Activated T-helper 2 cell treated with anti-CD3 and anti-CD28 coated beads, Interferon-gamma antibody, Interleukin-2, Interleukin-4, amounts not matched to agents 10 μg/mL and 5 μg/mL and 100 μg/mL, durations not matched to agents 14 hours and 24 hours and 36 hours (primary cell): ENCODE results near the gene EFNA5. TPM values are rescaled to one million over a fixed set of nuclear protein-coding genes. Genes with fewer than 3 reads are reported as not detected.
"Not testable (repeated sequence)": the region's sequence is repeated elsewhere in the genome, so short reads cannot be mapped to it uniquely, and the experiment has no call there.

Experiments
- DNase-seq: peaks from one replicate; pipeline ENCODE4 v3.0.0; 2021; ENCODE audit warnings: low spot score
- H3K27ac Mint-ChIP-seq: one replicate; pipeline ENCODE4 v1.8.0; 2021; ENCODE audit warnings: mixed read lengths
- H3K27me3 Mint-ChIP-seq: one replicate; pipeline ENCODE4 v1.8.0; 2021; ENCODE audit warnings: low read depth, mixed read lengths
- H3K36me3 Mint-ChIP-seq: one replicate; pipeline ENCODE4 v1.8.0; 2021; ENCODE audit warnings: low read depth, mixed read lengths
- H3K4me1 Mint-ChIP-seq: one replicate; pipeline ENCODE4 v1.8.0; 2021; ENCODE audit warnings: low read depth, mixed read lengths
- H3K4me3 Mint-ChIP-seq: one replicate; pipeline ENCODE4 v1.8.0; 2021; ENCODE audit warnings: low read depth, mild to moderate bottlenecking, moderate library complexity, mixed read lengths
- H3K9me3 Mint-ChIP-seq: one replicate; pipeline ENCODE4 v1.8.0; 2021; ENCODE audit warnings: mixed read lengths
- intact Hi-C: fragments of 100-400 bp; cut with micrococcal nuclease; formaldehyde crosslinking; loops from one replicate; pipeline ENCODE4 v1.15.1; 2023
- total RNA-seq: library from RNA; stranded (reverse); gene quantifications from 2 replicates; pipeline ENCODE4 v1.2.3, GENCODE V29; 2022

Gene EFNA5
- total RNA-seq, 1 donor from 2014 or later = not detected

GRCh38 chr5:107466233-107466769 is 204.4 kb downstream of the EFNA5 start:
- Mint-ChIP-seq H3K27me3 (peaks cover 16% of the 10 kb centered on the region), H3K4me3 (no peak overlapping the region), H3K36me3 (no peaks in the 10 kb centered on the region), H3K27ac (no peak overlapping the region), H3K4me1 (peaks cover 11% of the 10 kb centered on the region), H3K9me3 (no peaks in the 10 kb centered on the region)
- intact Hi-C loops = no loop called here
- no peak for DNase-seq

- H3K36me3 Mint-ChIP-seq = no peaks in the 10 kb centered on the region
- no peaks in the 10 kb centered on the region for H3K9me3 Mint-ChIP-seq
- H3K4me1 Mint-ChIP-seq = peaks cover 11% of the 10 kb centered on the region
- intact Hi-C loops = no loop called here
- no peak overlapping the region for H3K4me3 Mint-ChIP-seq
- peaks cover 13% of the 10 kb centered on the region for H3K27me3 Mint-ChIP-seq
- DNase-seq = no peak
- no peak overlapping the region for H3K27ac Mint-ChIP-seq
Observed at GRCh38 chr5:107464876-107465275, 205.9 kb downstream of the EFNA5 start.

- Mint-ChIP-seq H3K4me3 (no peak overlapping the region), H3K9me3 (no peaks in the 10 kb centered on the region), H3K36me3 (no peaks in the 10 kb centered on the region), H3K27me3 (peaks cover 13% of the 10 kb centered on the region), H3K27ac (no peak overlapping the region), H3K4me1 (peaks cover 9% of the 10 kb centered on the region)
- intact Hi-C loops = no loop called here
- no peak for DNase-seq
Observed at GRCh38 chr5:107464416-107464815, 206.3 kb downstream of the EFNA5 start.

GRCh38 chr5:107463731-107464130 is 207.0 kb downstream of the EFNA5 start:
- Mint-ChIP-seq H3K9me3 (no peaks in the 10 kb centered on the region), H3K4me1 (peaks cover 6% of the 10 kb centered on the region), H3K27ac (no peak overlapping the region), H3K4me3 (no peak overlapping the region), H3K36me3 (no peaks in the 10 kb centered on the region), H3K27me3 (peaks cover 16% of the 10 kb centered on the region)
- DNase-seq = no peak
- intact Hi-C loops = no loop called here

GRCh38 chr5:107461770-107462169 is 209.0 kb downstream of the EFNA5 start:
- H3K27me3 Mint-ChIP-seq = peaks cover 17% of the 10 kb centered on the region
- no peak for DNase-seq
- no peaks in the 10 kb centered on the region for H3K36me3 Mint-ChIP-seq
- H3K27ac Mint-ChIP-seq = no peak overlapping the region
- no peaks in the 10 kb centered on the region for H3K9me3 Mint-ChIP-seq
- no peak overlapping the region for H3K4me3 Mint-ChIP-seq
- intact Hi-C loops = no loop called here
- peaks cover 6% of the 10 kb centered on the region for H3K4me1 Mint-ChIP-seq

- DNase-seq = no peak
- H3K4me1 Mint-ChIP-seq = peaks cover 6% of the 10 kb centered on the region
- H3K9me3 Mint-ChIP-seq = no peaks in the 10 kb centered on the region
- no peaks in the 10 kb centered on the region for H3K36me3 Mint-ChIP-seq
- no peak overlapping the region for H3K4me3 Mint-ChIP-seq
- intact Hi-C loops = no loop called here
- H3K27ac Mint-ChIP-seq = no peak overlapping the region
- H3K27me3 Mint-ChIP-seq = peaks cover 17% of the 10 kb centered on the region
Observed at GRCh38 chr5:107460789-107461188, 209.9 kb downstream of the EFNA5 start.

GRCh38 chr5:107459605-107460004 is 211.1 kb downstream of the EFNA5 start:
- H3K4me1 Mint-ChIP-seq = peaks cover 3% of the 10 kb centered on the region
- DNase-seq = no peak
- H3K27ac Mint-ChIP-seq = no peak overlapping the region
- H3K27me3 Mint-ChIP-seq = peaks cover 20% of the 10 kb centered on the region
- intact Hi-C loops = no loop called here
- H3K9me3 Mint-ChIP-seq = no peaks in the 10 kb centered on the region
- no peaks in the 10 kb centered on the region for H3K36me3 Mint-ChIP-seq
- H3K4me3 Mint-ChIP-seq = no peak overlapping the region

- Mint-ChIP-seq H3K36me3 (no peaks in the 10 kb centered on the region), H3K4me3 (no peak overlapping the region), H3K9me3 (no peaks in the 10 kb centered on the region), H3K27me3 (peaks cover 20% of the 10 kb centered on the region), H3K27ac (no peak overlapping the region), H3K4me1 (no peaks in the 10 kb centered on the region)
- intact Hi-C loops = no loop called here
- no peak for DNase-seq
Observed at GRCh38 chr5:107458322-107458721, 212.4 kb downstream of the EFNA5 start.

GRCh38 chr5:107457881-107458280 is 212.9 kb downstream of the EFNA5 start:
- no peaks in the 10 kb centered on the region for H3K36me3 Mint-ChIP-seq
- H3K9me3 Mint-ChIP-seq = no peaks in the 10 kb centered on the region
- H3K27ac Mint-ChIP-seq = no peak overlapping the region
- intact Hi-C loops = no loop called here
- no peak for DNase-seq
- no peak overlapping the region for H3K4me3 Mint-ChIP-seq
- no peaks in the 10 kb centered on the region for H3K4me1 Mint-ChIP-seq
- H3K27me3 Mint-ChIP-seq = peaks cover 20% of the 10 kb centered on the region

- H3K4me3 Mint-ChIP-seq = no peak overlapping the region
- H3K27me3 Mint-ChIP-seq = peaks cover 20% of the 10 kb centered on the region
- no peaks in the 10 kb centered on the region for H3K9me3 Mint-ChIP-seq
- no peak overlapping the region for H3K27ac Mint-ChIP-seq
- no peaks in the 10 kb centered on the region for H3K4me1 Mint-ChIP-seq
- intact Hi-C loops = no loop called here
- no peak for DNase-seq
- no peaks in the 10 kb centered on the region for H3K36me3 Mint-ChIP-seq
Observed at GRCh38 chr5:107457138-107457537, 213.6 kb downstream of the EFNA5 start.

- H3K36me3 Mint-ChIP-seq = no peaks in the 10 kb centered on the region
- intact Hi-C loops = no loop called here
- H3K9me3 Mint-ChIP-seq = no peaks in the 10 kb centered on the region
Observed at GRCh38 chr5:107456281-107456715, 214.4 kb downstream of the EFNA5 start.

GRCh38 chr5:107455111-107455544 is 215.6 kb downstream of the EFNA5 start:
- Mint-ChIP-seq H3K4me3 (no peak overlapping the region), H3K27ac (no peak overlapping the region), H3K27me3 (peaks cover 12% of the 10 kb centered on the region), H3K9me3 (no peaks in the 10 kb centered on the region), H3K36me3 (no peaks in the 10 kb centered on the region), H3K4me1 (no peaks in the 10 kb centered on the region)
- intact Hi-C loops = no loop called here
- no peak for DNase-seq

More at GRCh38 chr5:107456281-107456715, 214.4 kb downstream of the EFNA5 start:
- Mint-ChIP-seq H3K27ac (no peak overlapping the region), H3K4me3 (no peak overlapping the region), H3K27me3 (peaks cover 15% of the 10 kb centered on the region), H3K4me1 (no peaks in the 10 kb centered on the region)
- DNase-seq = no peak

- H3K4me1 Mint-ChIP-seq, H3K9me3 Mint-ChIP-seq, DNase-seq, H3K36me3 Mint-ChIP-seq, H3K4me3 Mint-ChIP-seq, intact Hi-C loops, H3K27ac Mint-ChIP-seq: not testable (repeated sequence)
- peaks cover 10% of the 10 kb centered on the region for H3K27me3 Mint-ChIP-seq
Observed at GRCh38 chr5:107451827-107452226, 218.9 kb downstream of the EFNA5 start.

GRCh38 chr5:107451028-107451427 is 219.7 kb downstream of the EFNA5 start:
- intact Hi-C loops = no loop called here
- no peak overlapping the region for H3K4me3 Mint-ChIP-seq
- no peak for DNase-seq
- H3K27ac Mint-ChIP-seq = no peak overlapping the region
- no peaks in the 10 kb centered on the region for H3K4me1 Mint-ChIP-seq
- no peaks in the 10 kb centered on the region for H3K9me3 Mint-ChIP-seq
- H3K27me3 Mint-ChIP-seq = peaks cover 10% of the 10 kb centered on the region
- H3K36me3 Mint-ChIP-seq = no peaks in the 10 kb centered on the region
